Smooth muscle cell (in vitro differentiated cells): ENCODE measurements around the gene NR2C2. TPM values are rescaled to one million over a fixed set of nuclear protein-coding genes. Genes with fewer than 3 reads are reported as not detected.

ENCODE experiments used
- DNase-seq: peaks from one replicate; lab custom pipeline; 2025; ENCODE audit not compliant: unreplicated experiment; lab: John Stamatoyannopoulos, UW
- H2AFZ ChIP-seq: fragments of 200-600 bp; sonication (generic); 2 replicates; pipeline ENCODE4 v1.6.0; 2016; ENCODE audit warnings: antibody characterized with exemption, low read depth, mild to moderate bottlenecking
- H3F3A ChIP-seq: fragments of 200-600 bp; sonication (generic); 2 replicates; pipeline ENCODE4 v1.6.0; 2017; ENCODE audit warnings: antibody characterized with exemption, low read depth
- H3K27ac ChIP-seq: fragments of 200-600 bp; sonication (generic); 2 replicates; pipeline ENCODE4 v1.5.1; 2016; ENCODE audit warnings: low read depth, mild to moderate bottlenecking
- H3K27me3 ChIP-seq: fragments of 200-600 bp; sonication (generic); 2 replicates; pipeline ENCODE4 v1.6.1; 2016; ENCODE audit warnings: low read depth, mild to moderate bottlenecking
- H3K36me3 ChIP-seq: fragments of 200-600 bp; sonication (generic); 2 replicates; pipeline ENCODE4 v1.5.1; 2016; ENCODE audit warnings: low read depth
- H3K4me1 ChIP-seq: fragments of 200-600 bp; sonication (generic); 2 replicates; pipeline ENCODE4 v1.5.1; 2016; ENCODE audit warnings: low read depth
- H3K4me2 ChIP-seq: fragments of 200-600 bp; sonication (generic); 2 replicates; pipeline ENCODE4 v1.6.0; 2016; ENCODE audit warnings: mild to moderate bottlenecking
- H3K4me3 ChIP-seq: fragments of 200-600 bp; sonication (generic); 2 replicates; pipeline ENCODE4 v1.5.1; 2016; ENCODE audit warnings: mild to moderate bottlenecking
- H3K79me2 ChIP-seq: fragments of 200-600 bp; sonication (generic); 2 replicates; pipeline ENCODE4 v1.6.0; 2016; ENCODE audit warnings: low read depth, mild to moderate bottlenecking
- H3K9ac ChIP-seq: fragments of 200-600 bp; sonication (generic); 2 replicates; pipeline ENCODE4 v1.6.0; 2016; ENCODE audit warnings: low read depth
- H3K9me3 ChIP-seq: fragments of 200-600 bp; sonication (generic); replicated peaks from 2 replicates; pipeline ENCODE4 v1.5.1; 2016; ENCODE audit warnings: low read depth
- H4K20me1 ChIP-seq: fragments of 200-600 bp; sonication (generic); 2 replicates; pipeline ENCODE4 v1.6.0; 2016; ENCODE audit warnings: low read depth
- WGBS: methylation state at CpG from one replicate; pipeline ENCODE4 v1.1.7; 2016; ENCODE audit warnings: low lambda C conversion rate; 5-methylcytosine and 5-hydroxymethylcytosine counted together
- polyA plus RNA-seq: library from polyadenylated mRNA; unstranded; fragments of >200 nt; fragmentation: Nextera tagmentation; extraction: Ambion mirVana; gene quantifications from 2 replicates; pipeline ENCODE4 v1.2.1, GENCODE V29; 2016
- total RNA-seq: library from RNA; depleted of rRNA; stranded (reverse); fragments of >200 nt; gene quantifications from 2 replicates; pipeline ENCODE4 v1.2.3, GENCODE V29; 2014
- TF ChIP-seq, protein P1 (sequence below): fragments of 200-600 bp; sonication (generic); IDR thresholded peaks from 2 replicates; pipeline ENCODE4 v1.5.1; 2017; ENCODE audit warnings: borderline replicate concordance, mild to moderate bottlenecking, antibody characterized with exemption; ENCODE audit not compliant: insufficient read depth, poor library complexity, severe bottlenecking

The NR2C2 gene
- total and polyA plus RNA-seq, 2 experiments from 2014 or later: 11.6 to 28.5 TPM

DNA sequence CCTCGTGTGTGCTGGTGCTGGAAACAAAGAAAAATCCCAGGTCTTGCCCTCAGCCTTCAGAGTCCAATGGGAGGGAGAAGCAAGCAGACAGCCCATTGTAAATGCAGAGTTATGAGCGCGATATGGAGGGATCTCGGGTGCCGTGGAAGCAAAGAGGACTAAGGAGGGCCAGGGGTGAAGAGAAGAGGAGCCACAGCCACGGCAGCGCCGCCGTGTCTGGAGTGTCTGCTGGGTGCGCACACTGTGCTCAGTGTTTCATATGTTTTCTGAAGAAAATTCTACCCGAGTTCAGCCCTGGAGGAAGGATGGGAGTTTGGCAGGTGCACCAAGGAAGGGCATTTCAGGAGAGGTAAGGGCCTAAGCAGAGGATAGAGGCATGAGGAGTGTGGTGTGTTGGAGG lies 35.7 kb upstream of the NR2C2 start:
- Histone ChIP-seq H3F3A (no peaks in the 10 kb centered on the region), H3K4me2 (no peak overlapping the region), H3K36me3 (no peaks in the 10 kb centered on the region), H3K4me3 (no peak overlapping the region), H3K4me1 (no peaks in the 10 kb centered on the region), H3K9me3 (no peaks in the 10 kb centered on the region), H3K27ac (no peak overlapping the region), H2AFZ (no peak overlapping the region), H3K27me3 (no peaks in the 10 kb centered on the region), H3K79me2 (no peaks in the 10 kb centered on the region), H3K9ac (no peak overlapping the region), H4K20me1 (no peaks in the 10 kb centered on the region)
- no peak for DNase-seq
- TF ChIP-seq, protein P1, sequence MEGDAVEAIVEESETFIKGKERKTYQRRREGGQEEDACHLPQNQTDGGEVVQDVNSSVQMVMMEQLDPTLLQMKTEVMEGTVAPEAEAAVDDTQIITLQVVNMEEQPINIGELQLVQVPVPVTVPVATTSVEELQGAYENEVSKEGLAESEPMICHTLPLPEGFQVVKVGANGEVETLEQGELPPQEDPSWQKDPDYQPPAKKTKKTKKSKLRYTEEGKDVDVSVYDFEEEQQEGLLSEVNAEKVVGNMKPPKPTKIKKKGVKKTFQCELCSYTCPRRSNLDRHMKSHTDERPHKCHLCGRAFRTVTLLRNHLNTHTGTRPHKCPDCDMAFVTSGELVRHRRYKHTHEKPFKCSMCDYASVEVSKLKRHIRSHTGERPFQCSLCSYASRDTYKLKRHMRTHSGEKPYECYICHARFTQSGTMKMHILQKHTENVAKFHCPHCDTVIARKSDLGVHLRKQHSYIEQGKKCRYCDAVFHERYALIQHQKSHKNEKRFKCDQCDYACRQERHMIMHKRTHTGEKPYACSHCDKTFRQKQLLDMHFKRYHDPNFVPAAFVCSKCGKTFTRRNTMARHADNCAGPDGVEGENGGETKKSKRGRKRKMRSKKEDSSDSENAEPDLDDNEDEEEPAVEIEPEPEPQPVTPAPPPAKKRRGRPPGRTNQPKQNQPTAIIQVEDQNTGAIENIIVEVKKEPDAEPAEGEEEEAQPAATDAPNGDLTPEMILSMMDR: no peak
- WGBS: 94% methylated on average over 11 of the region's 11 CpGs

DNA sequence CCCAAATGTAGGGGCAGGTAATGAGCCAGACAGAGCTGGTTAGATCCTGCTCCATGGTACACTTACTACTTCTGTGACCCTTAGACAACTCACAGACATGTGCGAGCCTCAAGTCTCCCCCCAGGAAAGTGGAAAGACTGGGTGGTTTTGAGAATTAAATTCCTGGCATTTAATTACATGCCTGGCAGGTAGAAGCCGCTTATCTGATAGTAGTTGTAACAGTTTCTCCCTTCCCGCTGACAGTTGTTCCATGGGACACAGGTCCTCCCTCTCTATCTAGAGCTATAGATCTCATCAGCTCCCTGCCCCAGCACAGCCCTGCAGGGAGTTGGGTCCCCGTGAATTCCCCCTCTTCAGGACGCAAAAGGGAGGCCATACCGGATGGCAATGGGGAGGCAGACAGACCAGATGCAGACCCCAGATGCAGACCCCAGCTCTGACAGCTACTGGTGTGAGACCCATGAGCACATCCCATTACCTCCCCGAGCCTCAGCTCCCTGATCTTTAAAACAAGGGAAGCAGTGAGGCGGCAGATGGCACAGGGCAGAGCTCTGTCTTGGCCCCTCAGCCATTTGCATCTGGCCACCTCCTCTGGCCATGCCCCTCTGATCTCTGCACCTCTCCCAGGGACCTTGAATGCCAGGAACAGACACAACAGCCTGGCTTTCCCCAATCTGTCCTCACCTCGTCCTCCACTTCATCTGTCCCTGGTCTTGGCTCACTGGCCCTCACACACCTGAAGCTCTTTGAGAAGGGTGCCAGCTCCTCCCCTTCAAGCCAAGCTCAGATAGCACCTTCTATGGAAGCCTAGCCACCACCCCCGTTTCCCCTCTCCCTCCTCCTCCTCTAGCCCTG lies 34.1 kb upstream of the NR2C2 start:
- Histone ChIP-seq H3K36me3 (no peaks in the 10 kb centered on the region), H3K9ac (no peak overlapping the region), H2AFZ (no peak overlapping the region), H3K27ac (no peak overlapping the region), H3K79me2 (no peaks in the 10 kb centered on the region), H3K4me1 (no peaks in the 10 kb centered on the region), H3K4me3 (no peak overlapping the region), H3F3A (no peaks in the 10 kb centered on the region), H4K20me1 (no peaks in the 10 kb centered on the region), H3K9me3 (no peaks in the 10 kb centered on the region), H3K4me2 (no peak overlapping the region), H3K27me3 (no peaks in the 10 kb centered on the region)
- WGBS: 67% methylated on average over 10 of the region's 10 CpGs
- TF ChIP-seq, protein P1: no peak
- DNase-seq: no peak

DNA sequence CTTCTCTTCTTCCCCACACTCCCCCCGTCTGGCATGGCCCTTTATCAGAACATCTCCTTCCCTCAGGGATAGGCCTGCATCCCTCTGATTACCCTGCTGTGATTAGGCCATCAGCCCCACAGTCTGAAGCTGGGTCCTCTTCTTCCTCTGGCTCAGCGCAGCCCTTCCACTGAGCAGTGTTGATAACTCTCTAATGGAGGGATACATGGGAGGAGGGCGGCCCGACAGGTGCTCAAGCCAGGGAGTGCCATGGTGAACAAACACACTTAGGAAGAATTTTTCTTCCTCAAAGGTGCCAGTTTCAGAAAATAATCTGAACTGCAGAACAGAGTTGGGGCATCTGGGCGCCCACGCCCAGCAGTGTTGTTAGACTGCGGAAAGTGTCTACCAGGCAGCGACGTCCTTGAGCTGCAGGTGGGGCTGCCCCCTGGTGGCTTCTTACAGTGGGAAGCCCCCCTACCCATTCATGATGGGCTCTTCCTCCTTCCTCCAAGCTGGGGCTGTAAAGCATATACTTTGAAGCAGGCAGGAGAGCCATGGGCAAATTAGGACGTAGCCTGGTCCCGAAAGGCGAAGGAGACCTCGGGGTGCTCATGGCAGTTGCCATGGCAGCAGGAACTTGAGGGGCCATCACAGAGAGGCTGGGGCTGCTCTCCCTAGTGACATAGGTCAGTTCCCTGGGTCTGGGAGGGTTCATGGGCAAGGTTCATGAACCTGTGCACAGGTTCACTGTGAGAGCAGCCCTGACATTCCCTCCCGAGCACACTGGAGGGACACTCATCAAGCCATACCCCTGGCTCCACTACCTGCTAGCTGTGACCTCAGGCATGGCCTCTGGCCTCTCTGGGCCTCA lies 33.2 kb upstream of the NR2C2 start:
- Histone ChIP-seq H3K4me3 (no peak overlapping the region), H2AFZ (no peak overlapping the region), H3F3A (no peaks in the 10 kb centered on the region), H3K27ac (no peak overlapping the region), H4K20me1 (no peaks in the 10 kb centered on the region), H3K9me3 (no peaks in the 10 kb centered on the region), H3K4me2 (no peak overlapping the region), H3K4me1 (no peaks in the 10 kb centered on the region), H3K36me3 (no peaks in the 10 kb centered on the region), H3K9ac (no peak overlapping the region), H3K27me3 (no peaks in the 10 kb centered on the region), H3K79me2 (no peaks in the 10 kb centered on the region)
- 80% methylated on average over 14 of the region's 14 CpGs for WGBS
- DNase-seq: no peak
- TF ChIP-seq, protein P1: no peak
